HCT116 (cell line): ENCODE results near the gene SEC14L6. TPM values are rescaled to one million over a fixed set of nuclear protein-coding genes. Genes with fewer than 3 reads are reported as not detected.

Experiments
- ATAC-seq: fragments of 200-7000 bp; cut with Tn5 transposase; 2 replicates; pipeline ENCODE4 v1.9.1; 2020; ENCODE audit warnings: mild to moderate bottlenecking, moderate library complexity
- BruUV-seq: library from RNA; stranded (reverse); fragments of 400-500 nt; replicated peaks from 2 replicates; lab custom pipeline; 2021; lab: Mats Ljungman, UMichigan
- CTCF ChIA-PET: fragments of 300-600 bp; sonication (Branson Sonifier 250); formaldehyde crosslinking; loops from one replicate; lab custom pipeline; 2021; ENCODE audit warnings: antibody characterized with exemption; lab: Charles Lee
- POLR2A ChIA-PET: fragments of 300-600, 350-600 bp; sonication (Branson Sonifier 250); formaldehyde crosslinking; loops from one replicate; lab custom pipeline; 2021; ENCODE audit warnings: antibody characterized with exemption; lab: Charles Lee
- RAD21 ChIA-PET, 2 experiments: fragments of 300-600 bp; sonication (Branson Sonifier 250); formaldehyde crosslinking; loops; one replicate each; lab custom pipeline; 2023; ENCODE audit warnings: low total read pairs in 2 of 2; ENCODE audit not compliant: uncharacterized antibody in 2 of 2, unreplicated experiment in 2 of 2, low non-redundant PET in 1 of 2; lab: Charles Lee
- DNase-seq: peaks from one replicate; pipeline ENCODE4 v3.0.0-alpha.2; 2010; ENCODE audit warnings: low read depth, low spot score
- H2AFZ ChIP-seq: fragments of 200-600 bp; shearing (Covaris generic), sonication (generic); 2 replicates; pipeline ENCODE4 v1.6.1; 2017; ENCODE audit warnings: low read depth, mixed run types, mixed read lengths, antibody characterized with exemption, low read length; ENCODE audit not compliant: poor library complexity, severe bottlenecking
- H3K27ac ChIP-seq: 2 replicates; pipeline ENCODE4 v1.5.1; 2012; ENCODE audit warnings: low read depth, low read length
- H3K27me3 ChIP-seq: fragments of 200-600 bp; sonication (generic); 2 replicates; pipeline ENCODE4 v1.6.1; 2016; ENCODE audit warnings: mixed run types, low read length, mixed read lengths; ENCODE audit not compliant: insufficient read depth
- H3K36me3 ChIP-seq, 2 experiments: fragments of 200-500 bp in 1 of 2; fragments of 200-600 bp in 1 of 2; sonication (Bioruptor generic) in 1 of 2; sonication (generic) in 1 of 2; 2 replicates each; pipeline versions ENCODE4 v1.5.1 to v1.6.1; 2014 to 2016; ENCODE audit warnings: low read length in 2 of 2, inconsistent platforms in 1 of 2, mixed read lengths in 1 of 2, mixed run types in 1 of 2; ENCODE audit not compliant: insufficient read depth in 2 of 2, control insufficient read depth in 1 of 2
- H3K4me1 ChIP-seq, 2 experiments: fragments of 200-600 bp in 1 of 2; sonication (generic) in 1 of 2; 2 replicates each; pipeline versions ENCODE4 v1.5.1 to v1.6.1; 2012 to 2017; ENCODE audit warnings: low read length in 2 of 2, inconsistent platforms in 1 of 2, mild to moderate bottlenecking in 1 of 2, mixed read lengths in 1 of 2, mixed run types in 1 of 2, moderate library complexity in 1 of 2; ENCODE audit not compliant: insufficient read depth in 2 of 2, control insufficient read depth in 1 of 2
- H3K4me2 ChIP-seq: fragments of 200-600 bp; sonication (generic); 2 replicates; pipeline ENCODE4 v1.6.1; 2017; ENCODE audit warnings: mixed run types, low read length, mixed read lengths
- H3K4me3 ChIP-seq, 2 experiments: fragments of 200-600 bp in 1 of 2; sonication (generic) in 1 of 2; replicated peaks in 1 of 2; 2 replicates each; pipeline ENCODE4 v1.5.1; 2011 to 2016; ENCODE audit warnings: low read length in 2 of 2, control low read depth in 1 of 2, low read depth in 1 of 2, mild to moderate bottlenecking in 1 of 2, mixed read lengths in 1 of 2, mixed run types in 1 of 2
- H3K79me2 ChIP-seq: fragments of 200-600 bp; sonication (generic); 2 replicates; pipeline ENCODE4 v1.6.1; 2017; ENCODE audit warnings: mild to moderate bottlenecking, mixed run types, low read length, moderate library complexity, mixed read lengths; ENCODE audit not compliant: insufficient read depth
- H3K9ac ChIP-seq: fragments of 200-600 bp; sonication (generic); 2 replicates; pipeline ENCODE4 v1.6.1; 2016; ENCODE audit warnings: low read length, mixed read lengths
- H3K9me2 ChIP-seq: fragments of 200-600 bp; sonication (generic), shearing (Covaris generic); 2 replicates; pipeline ENCODE4 v1.6.1; 2017; ENCODE audit warnings: mixed run types, mild to moderate bottlenecking, moderate library complexity; ENCODE audit not compliant: insufficient read depth
- H3K9me3 ChIP-seq, 2 experiments: fragments of 200-500 bp in 1 of 2; fragments of 200-600 bp in 1 of 2; sonication (Bioruptor generic) in 1 of 2; sonication (generic) in 1 of 2; 2 replicates each; pipeline ENCODE4 v1.6.1; 2014 to 2017; ENCODE audit warnings: low read length in 2 of 2, mixed read lengths in 2 of 2, inconsistent platforms in 1 of 2, low read depth in 1 of 2, mild to moderate bottlenecking in 1 of 2, mixed run types in 1 of 2, moderate library complexity in 1 of 2; ENCODE audit not compliant: control insufficient read depth in 1 of 2, insufficient read depth in 1 of 2
- H4K20me1 ChIP-seq: fragments of 200-600 bp; sonication (generic), shearing (Covaris generic); 2 replicates; pipeline ENCODE4 v1.6.1; 2017; ENCODE audit warnings: mixed run types, mild to moderate bottlenecking, moderate library complexity; ENCODE audit not compliant: insufficient read depth
- ELF1 ChIP-seq: IDR thresholded peaks from 2 replicates; pipeline ENCODE4 v1.6.1; 2012; ENCODE audit warnings: low read depth, borderline replicate concordance
- EZH2phosphoT487 ChIP-seq: fragments of 200-600 bp; IDR thresholded peaks from 2 replicates; pipeline ENCODE4 v1.6.1; 2018; ENCODE audit warnings: antibody characterized with exemption, borderline replicate concordance
- MAX ChIP-seq: IDR thresholded peaks from 2 replicates; pipeline ENCODE4 v1.6.1; 2012
- POLR2AphosphoS5 ChIP-seq: IDR thresholded peaks from 2 replicates; pipeline ENCODE4 v1.6.1; 2011; ENCODE audit warnings: mild to moderate bottlenecking, low read depth, low read length, moderate library complexity
- SP1 ChIP-seq: IDR thresholded peaks from 2 replicates; pipeline ENCODE4 v1.6.1; 2012; ENCODE audit warnings: low read depth
- ZFX ChIP-seq: fragments of 450-650 bp; IDR thresholded peaks from 2 replicates; pipeline ENCODE4 v1.6.1; 2017
- intact Hi-C: fragments of 100-400 bp; cut with micrococcal nuclease; formaldehyde crosslinking; loops from 2 replicates; pipeline ENCODE4 v1.10.0; 2022
- total RNA-seq: library from RNA; stranded (reverse); gene quantifications from one replicate; pipeline ENCODE4 v1.2.1, GENCODE V29; 2021; ENCODE audit not compliant: unreplicated experiment

The SEC14L6 gene
- total RNA-seq, 1 experiment from 2014 or later: not detected

GRCh38 chr22:30572210-30572609 lies 25.7 kb upstream of the SEC14L6 start:
- Histone ChIP-seq H3K9me3 (no peaks in the 10 kb centered on the region), H3K9ac (no peak overlapping the region), H3K27ac (no peak overlapping the region), H3K36me3 (peaks cover 14 to 19% of the 10 kb centered on the region in 2 experiments; a peak in 3 of 4 replicates), H2AFZ (no peak overlapping the region), H3K4me1 (peaks cover 6 to 22% of the 10 kb centered on the region in 2 experiments; a peak in 3 of 4 replicates), H3K4me2 (no peak overlapping the region), H3K9me2 (no peaks in the 10 kb centered on the region), H4K20me1 (no peaks in the 10 kb centered on the region)
- RAD21 ChIA-PET: no interaction called here
- TSS peak; percentile 9 for BruUV-seq
- no peak for DNase-seq
- intact Hi-C loops: no loop called here
- TF ChIP-seq MAX: no peak
- TF ChIP-seq POLR2AphosphoS5: no peak
- no peak for TF ChIP-seq ELF1
- TF ChIP-seq, all 23 proteins: peak for 0
- Histone ChIP-seq H3K79me2 (no peaks in the 10 kb centered on the region), H3K4me3 (no peak overlapping the region), H3K27me3 (no peaks in the 10 kb centered on the region)
- ChIA-PET POLR2A (no interaction called here), CTCF (no interaction called here)
- ATAC-seq: no peak

- ATAC-seq (no peak), DNase-seq (no peak)
- no peaks in the 10 kb centered on the region for H3K36me3 ChIP-seq
- peaks cover 9 to 33% of the 10 kb centered on the region in 2 experiments; a peak in 3 of 4 replicates for H3K4me1 ChIP-seq
- H3K9me2 ChIP-seq: no peaks in the 10 kb centered on the region
- no peak overlapping the region for H2AFZ ChIP-seq
- H4K20me1 ChIP-seq: no peaks in the 10 kb centered on the region
- no peaks in the 10 kb centered on the region; the same call in 1 of the 2 replicates for H3K27me3 ChIP-seq
- no peak overlapping the region for H3K9ac ChIP-seq
- no peaks in the 10 kb centered on the region for H3K9me3 ChIP-seq
- CTCF ChIA-PET: no interaction called here
- no TSS peak for BruUV-seq
- intact Hi-C loops: no loop called here
- no peaks in the 10 kb centered on the region for H3K79me2 ChIP-seq
- no peak overlapping the region for H3K4me2 ChIP-seq
- POLR2A ChIA-PET: no interaction called here
- no peak overlapping the region for H3K27ac ChIP-seq
- no peak overlapping the region for H3K4me3 ChIP-seq
- RAD21 ChIA-PET: no interaction called here
- TF ChIP-seq EZH2phosphoT487: no peak
- TF ChIP-seq SP1: no peak
- no peak for TF ChIP-seq ZFX
These were observed 23.2 kb upstream of the SEC14L6 start for GRCh38 chr22:30569674-30570202.
